ENCODE measurements around the gene LOXHD1. TPM values are rescaled to one million over a fixed set of nuclear protein-coding genes. Genes with fewer than 3 reads are reported as not detected.

LOXHD1 gene
- total RNA-seq, 1 experiment from 2014 or later = 0.03 TPM

GRCh38 chr18:46587600-46587999, 69.4 kb downstream of the LOXHD1 start:
- Histone ChIP-seq H3K36me3 (replicated peaks; ENCODE audit: control insufficient read depth, insufficient read depth, low read length) (no peaks in the 10 kb centered on the region), H3K4me3 (ENCODE audit: insufficient read depth, low read depth, low read length) (no peak overlapping the region), H3K27me3 (ENCODE audit: control insufficient read depth, insufficient read depth, low read length) (no peaks in the 10 kb centered on the region)
- DNase-seq = no peak

DNA sequence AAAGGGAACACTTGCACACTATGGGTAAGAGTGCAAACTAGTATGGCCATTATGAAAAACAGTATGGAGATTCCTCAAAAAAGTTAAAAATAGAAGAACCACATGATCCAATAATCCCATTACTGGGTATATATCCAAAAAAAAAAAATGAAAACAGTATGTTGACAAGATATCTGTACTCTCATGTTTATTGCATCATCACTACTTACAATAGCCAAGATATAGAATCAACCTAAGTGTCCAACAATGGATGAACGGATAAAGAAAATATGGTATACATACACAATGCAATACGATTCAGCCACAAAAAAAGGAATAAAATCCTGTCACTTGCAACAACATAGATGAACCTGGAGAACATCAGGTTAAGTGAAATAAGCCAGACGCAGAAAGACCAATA, 73.3 kb downstream of the LOXHD1 start:
- H3K27me3 ChIP-seq (ENCODE audit: control insufficient read depth, insufficient read depth, low read length) = no peaks in the 10 kb centered on the region
- no peaks in the 10 kb centered on the region for H3K36me3 ChIP-seq (replicated peaks; ENCODE audit: control insufficient read depth, insufficient read depth, low read length)
- DNase-seq = no peak
- no peak overlapping the region for H3K4me3 ChIP-seq (ENCODE audit: insufficient read depth, low read depth, low read length)

DNA sequence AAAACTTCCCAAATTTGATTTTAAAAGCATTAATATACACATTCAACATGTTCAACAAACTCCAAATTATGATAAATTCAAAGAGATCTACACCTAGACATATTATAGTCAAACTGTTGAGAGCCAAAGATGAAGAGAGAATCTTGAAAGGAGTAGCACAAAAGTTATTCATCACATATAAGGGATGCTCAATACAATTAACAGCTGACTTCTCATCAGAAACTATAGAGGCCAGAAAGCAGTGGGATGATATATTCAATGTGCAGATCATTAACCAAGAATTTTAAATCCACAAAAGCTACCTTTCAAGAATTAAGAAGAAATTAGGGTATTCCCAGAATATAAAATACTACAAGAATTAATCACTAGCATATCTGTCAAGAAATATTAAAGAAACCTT, 75.4 kb downstream of the LOXHD1 start:
- DNase-seq = no peak
- H3K36me3 ChIP-seq (replicated peaks; ENCODE audit: control insufficient read depth, insufficient read depth, low read length) = no peaks in the 10 kb centered on the region
- H3K4me3 ChIP-seq (ENCODE audit: insufficient read depth, low read depth, low read length) = no peak overlapping the region
- H3K27me3 ChIP-seq (ENCODE audit: control insufficient read depth, insufficient read depth, low read length) = no peaks in the 10 kb centered on the region

DNA sequence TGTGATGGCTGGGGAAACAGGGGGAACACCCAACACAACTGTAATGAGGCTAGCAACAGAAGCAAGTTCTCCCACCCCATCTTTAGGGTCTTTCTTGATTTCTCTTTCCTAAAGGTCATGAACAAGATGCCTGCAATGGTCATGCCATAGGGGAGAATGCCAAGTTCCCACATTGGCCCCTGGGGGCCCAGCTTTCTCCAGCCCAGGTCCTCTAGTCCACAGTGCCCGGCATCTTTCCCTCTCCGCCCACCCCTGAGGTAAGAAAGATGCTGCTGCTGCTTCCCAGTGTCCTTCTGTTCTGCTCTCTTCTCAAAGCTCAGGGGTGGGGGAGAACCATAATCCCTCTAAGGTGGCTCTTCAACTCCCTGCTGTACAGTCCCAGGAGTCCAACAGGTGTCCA, 78.0 kb downstream of the LOXHD1 start:
- H3K4me3 ChIP-seq (ENCODE audit: insufficient read depth, low read depth, low read length) = no peak overlapping the region
- no peak for DNase-seq
- H3K27me3 ChIP-seq (ENCODE audit: control insufficient read depth, insufficient read depth, low read length) = no peaks in the 10 kb centered on the region
- H3K36me3 ChIP-seq (replicated peaks; ENCODE audit: control insufficient read depth, insufficient read depth, low read length) = no peaks in the 10 kb centered on the region

GRCh38 chr18:46577546-46577945, 79.5 kb downstream of the LOXHD1 start:
- Histone ChIP-seq H3K4me3 (ENCODE audit: insufficient read depth, low read depth, low read length) (no peak overlapping the region), H3K27me3 (ENCODE audit: control insufficient read depth, insufficient read depth, low read length) (no peaks in the 10 kb centered on the region), H3K36me3 (replicated peaks; ENCODE audit: control insufficient read depth, insufficient read depth, low read length) (no peaks in the 10 kb centered on the region)
- DNase-seq = no peak

- DNase-seq = no peak
- Histone ChIP-seq H3K27me3 (ENCODE audit: control insufficient read depth, insufficient read depth, low read length) (no peaks in the 10 kb centered on the region), H3K36me3 (replicated peaks; ENCODE audit: control insufficient read depth, insufficient read depth, low read length) (no peaks in the 10 kb centered on the region), H3K4me3 (ENCODE audit: insufficient read depth, low read depth, low read length) (no peak overlapping the region)
Measured at GRCh38 chr18:46575851-46576250, 81.2 kb downstream of the LOXHD1 start.

DNA sequence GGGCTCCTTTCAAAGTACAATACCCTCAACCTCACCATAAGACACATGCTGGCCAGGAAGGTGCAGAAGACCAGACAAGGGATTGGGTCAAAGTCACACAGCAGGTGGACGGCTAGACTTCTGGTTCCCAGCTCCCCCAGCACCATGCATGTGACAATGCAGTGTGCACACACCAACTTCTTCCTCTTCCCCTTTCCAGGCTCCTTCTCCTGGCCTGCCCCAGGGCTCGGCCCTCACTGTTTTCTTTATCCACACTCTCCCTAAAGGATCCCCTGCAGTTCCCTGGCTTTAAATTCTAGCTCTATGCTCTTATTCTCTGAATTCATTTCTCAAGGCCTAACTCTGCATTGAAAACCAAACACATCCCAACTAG, 82.3 kb downstream of the LOXHD1 start:
- H3K27me3 ChIP-seq (ENCODE audit: control insufficient read depth, insufficient read depth, low read length) = no peaks in the 10 kb centered on the region
- no peak for DNase-seq
- no peak overlapping the region for H3K4me3 ChIP-seq (ENCODE audit: insufficient read depth, low read depth, low read length)
- no peaks in the 10 kb centered on the region for H3K36me3 ChIP-seq (replicated peaks; ENCODE audit: control insufficient read depth, insufficient read depth, low read length)

- Histone ChIP-seq H3K27me3 (ENCODE audit: control insufficient read depth, insufficient read depth, low read length) (no peaks in the 10 kb centered on the region), H3K4me3 (ENCODE audit: insufficient read depth, low read depth, low read length) (no peak overlapping the region), H3K36me3 (replicated peaks; ENCODE audit: control insufficient read depth, insufficient read depth, low read length) (no peaks in the 10 kb centered on the region)
- no peak for DNase-seq
Measured at GRCh38 chr18:46574000-46574742, 82.8 kb downstream of the LOXHD1 start.

- Histone ChIP-seq H3K36me3 (replicated peaks; ENCODE audit: control insufficient read depth, insufficient read depth, low read length) (no peaks in the 10 kb centered on the region), H3K4me3 (ENCODE audit: insufficient read depth, low read depth, low read length) (no peak overlapping the region), H3K27me3 (ENCODE audit: control insufficient read depth, insufficient read depth, low read length) (no peaks in the 10 kb centered on the region)
- no peak for DNase-seq
Measured at GRCh38 chr18:46573156-46573555, 83.9 kb downstream of the LOXHD1 start.

GRCh38 chr18:46571756-46572155, 85.3 kb downstream of the LOXHD1 start:
- H3K4me3 ChIP-seq (ENCODE audit: insufficient read depth, low read depth, low read length) = no peak overlapping the region
- no peaks in the 10 kb centered on the region for H3K27me3 ChIP-seq (ENCODE audit: control insufficient read depth, insufficient read depth, low read length)
- DNase-seq = no peak
- no peaks in the 10 kb centered on the region for H3K36me3 ChIP-seq (replicated peaks; ENCODE audit: control insufficient read depth, insufficient read depth, low read length)

GRCh38 chr18:46570666-46571065, 86.4 kb downstream of the LOXHD1 start:
- DNase-seq = no peak
- H3K4me3 ChIP-seq (ENCODE audit: insufficient read depth, low read depth, low read length) = no peak overlapping the region
- H3K36me3 ChIP-seq (replicated peaks; ENCODE audit: control insufficient read depth, insufficient read depth, low read length) = no peaks in the 10 kb centered on the region
- H3K27me3 ChIP-seq (ENCODE audit: control insufficient read depth, insufficient read depth, low read length) = no peaks in the 10 kb centered on the region

- no peaks in the 10 kb centered on the region for H3K27me3 ChIP-seq (ENCODE audit: control insufficient read depth, insufficient read depth, low read length)
Measured at GRCh38 chr18:46570134-46570533, 86.9 kb downstream of the LOXHD1 start.

DNA sequence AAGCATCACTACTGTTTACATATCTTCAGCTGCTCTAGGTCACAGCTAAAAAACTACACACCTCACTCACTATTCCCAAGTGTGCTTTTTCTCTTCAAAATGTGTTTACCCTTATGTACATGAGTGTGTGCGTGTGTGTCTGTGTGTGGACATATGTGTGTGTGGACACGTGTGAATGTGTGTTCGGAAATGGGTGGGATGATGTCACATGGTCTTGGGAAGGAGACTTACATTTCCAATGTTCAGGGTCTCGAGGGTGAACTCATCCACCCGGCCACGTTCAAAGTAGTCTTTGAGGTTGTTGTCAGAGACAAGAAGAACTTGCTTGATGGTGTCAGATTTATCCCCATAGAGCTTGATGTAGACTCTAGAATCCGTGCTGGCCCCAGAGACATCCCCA, 87.8 kb downstream of the LOXHD1 start:
- H3K4me3 ChIP-seq (ENCODE audit: insufficient read depth, low read depth, low read length) = no peak overlapping the region
- H3K36me3 ChIP-seq (replicated peaks; ENCODE audit: control insufficient read depth, insufficient read depth, low read length) = no peaks in the 10 kb centered on the region
- H3K27me3 ChIP-seq (ENCODE audit: control insufficient read depth, insufficient read depth, low read length) = no peaks in the 10 kb centered on the region
- no peak for DNase-seq

More at GRCh38 chr18:46570134-46570533, 86.9 kb downstream of the LOXHD1 start:
- no peak for DNase-seq
- no peaks in the 10 kb centered on the region for H3K36me3 ChIP-seq (replicated peaks; ENCODE audit: control insufficient read depth, insufficient read depth, low read length)
- no peak overlapping the region for H3K4me3 ChIP-seq (ENCODE audit: insufficient read depth, low read depth, low read length)

GRCh38 chr18:46567196-46567595, 89.8 kb downstream of the LOXHD1 start:
- Histone ChIP-seq H3K36me3 (replicated peaks; ENCODE audit: control insufficient read depth, insufficient read depth, low read length) (no peaks in the 10 kb centered on the region), H3K4me3 (ENCODE audit: insufficient read depth, low read depth, low read length) (no peak overlapping the region), H3K27me3 (ENCODE audit: control insufficient read depth, insufficient read depth, low read length) (no peaks in the 10 kb centered on the region)
- DNase-seq = no peak

GRCh38 chr18:46566111-46566510, 90.9 kb downstream of the LOXHD1 start:
- H3K4me3 ChIP-seq (ENCODE audit: insufficient read depth, low read depth, low read length) = no peak overlapping the region
- H3K27me3 ChIP-seq (ENCODE audit: control insufficient read depth, insufficient read depth, low read length) = no peaks in the 10 kb centered on the region
- no peak for DNase-seq
- no peaks in the 10 kb centered on the region for H3K36me3 ChIP-seq (replicated peaks; ENCODE audit: control insufficient read depth, insufficient read depth, low read length)

DNA sequence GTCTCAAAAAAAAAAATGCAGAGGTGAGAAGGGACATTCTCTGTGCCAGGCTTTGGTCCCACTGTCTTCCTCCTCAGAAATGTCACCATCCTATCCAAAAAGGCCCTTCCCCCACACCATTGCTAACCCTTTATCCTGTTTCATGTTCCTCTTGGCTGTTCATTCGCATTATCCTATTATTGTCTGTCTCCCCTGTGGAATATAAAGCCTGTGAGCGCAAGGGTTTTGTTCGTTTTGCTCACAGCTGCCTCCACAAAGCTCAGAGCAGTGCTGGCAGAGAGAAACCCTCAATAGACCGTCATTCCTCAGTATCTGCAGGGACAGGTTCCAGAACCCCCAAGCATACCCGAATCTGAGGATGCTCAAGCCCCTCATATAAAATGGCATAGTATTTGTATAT, 91.8 kb downstream of the LOXHD1 start:
- Histone ChIP-seq H3K4me3 (ENCODE audit: insufficient read depth, low read depth, low read length) (no peak overlapping the region), H3K36me3 (replicated peaks; ENCODE audit: control insufficient read depth, insufficient read depth, low read length) (no peaks in the 10 kb centered on the region), H3K27me3 (ENCODE audit: control insufficient read depth, insufficient read depth, low read length) (no peaks in the 10 kb centered on the region)
- no peak for DNase-seq
